ENCODE results near the gene ZNF641.

Gene ZNF641

DNA sequence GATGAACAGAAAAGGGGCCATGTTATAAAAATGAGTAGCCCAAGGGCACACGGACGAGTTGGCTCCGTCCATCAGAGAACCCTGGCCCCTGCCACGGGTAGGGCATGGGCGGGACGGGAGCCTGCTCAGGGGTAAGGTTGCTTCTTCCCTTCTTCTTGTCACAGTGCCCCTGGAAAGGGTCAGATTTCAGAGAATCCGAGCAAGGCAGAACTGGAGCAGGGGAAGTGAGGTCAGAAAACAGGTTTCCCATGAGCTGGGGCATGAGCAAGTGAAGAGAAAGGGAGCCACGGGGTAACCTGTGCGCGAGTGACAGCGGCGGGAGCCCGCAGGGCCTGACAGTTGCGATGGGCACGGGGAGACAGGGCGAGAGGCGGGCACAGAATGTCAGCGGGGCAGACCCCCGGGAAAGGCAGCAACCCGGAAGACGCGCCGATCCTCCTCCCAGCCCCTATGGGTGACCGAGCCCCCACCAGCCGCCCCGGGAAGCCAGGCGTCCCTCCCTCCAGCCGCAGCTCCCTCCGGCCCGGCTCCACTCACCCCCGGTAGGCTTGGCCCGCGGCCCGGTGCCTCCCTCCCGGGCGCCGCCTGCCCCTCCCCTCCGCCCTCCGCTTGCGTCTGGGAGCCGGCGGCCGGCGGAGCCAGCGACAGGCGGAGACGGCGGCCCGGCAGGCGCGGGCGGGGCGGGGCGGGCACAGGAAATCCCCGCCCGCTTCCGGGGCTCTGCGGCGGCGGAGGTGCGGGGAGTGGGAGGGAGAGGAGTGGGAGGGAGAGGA lies at the start of gene ZNF641:
ZNF641 (minus strand) TSS at position 671 of the 773 bp plus-strand sequence. CDS start 2,829 bp downstream, outside the sequence.
- peak; percentile 69 for DNase-seq (ENCODE audit: low read depth)

DNA sequence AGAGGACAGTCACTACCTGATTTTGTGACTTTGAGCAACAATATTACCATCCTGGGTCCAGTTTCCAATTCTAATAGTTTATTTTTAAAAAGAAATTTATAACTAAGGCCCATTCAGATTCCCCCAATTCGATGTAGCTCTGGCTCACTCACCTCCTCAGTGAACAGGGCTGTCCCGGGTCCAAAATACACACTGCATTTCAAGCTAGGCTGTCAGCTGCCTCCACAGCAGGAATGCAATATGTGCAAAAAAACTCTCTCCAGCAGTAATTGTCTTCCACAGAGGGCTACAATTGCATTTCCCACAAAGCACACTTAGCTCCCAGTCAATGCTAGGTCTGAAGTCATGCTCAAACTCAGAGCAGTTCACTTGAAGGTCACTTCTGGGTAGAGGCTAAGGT lies 39.3 kb upstream of the ZNF641 start:
- DNase-seq (ENCODE audit: low read depth): no peak

DNA sequence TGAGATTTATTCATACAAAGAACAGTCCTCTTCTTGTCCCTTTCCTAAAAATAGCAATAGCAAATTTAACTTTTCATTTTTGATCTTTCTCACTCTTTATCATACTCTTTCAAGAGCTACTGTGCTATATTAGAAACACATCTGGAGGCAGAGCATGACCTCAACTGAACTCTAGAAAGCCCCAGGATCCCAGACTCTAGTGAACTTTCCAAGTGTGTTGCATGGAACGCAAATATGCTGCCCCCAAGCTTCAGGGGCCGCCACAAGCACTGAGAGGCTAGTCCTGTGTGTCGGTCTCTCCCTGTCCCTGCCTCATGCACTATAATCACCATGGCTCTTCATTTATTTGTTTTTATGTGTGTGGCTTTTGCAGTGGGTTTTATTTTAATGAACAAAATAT lies 38.7 kb upstream of the ZNF641 start:
- DNase-seq (ENCODE audit: low read depth): no peak

DNA sequence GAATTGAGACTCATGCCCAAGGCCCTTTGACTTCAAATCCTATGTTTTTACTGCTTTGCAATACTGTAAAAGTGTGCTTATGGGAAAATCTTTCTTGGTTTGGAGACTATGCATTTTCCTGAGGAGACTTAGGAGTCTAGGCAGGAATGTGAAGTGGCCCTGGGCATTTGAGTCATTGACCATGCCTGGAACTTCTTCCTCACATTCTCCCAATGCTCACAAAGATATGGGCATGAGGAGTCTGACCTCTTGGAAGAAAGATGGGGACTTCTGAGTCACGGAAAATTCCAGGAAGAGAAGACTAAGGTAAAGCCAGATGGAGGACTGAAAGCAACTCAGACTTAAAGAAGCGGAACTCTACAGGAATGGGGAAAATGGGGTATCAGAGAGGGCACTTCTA lies 38.2 kb upstream of the ZNF641 start:
- DNase-seq (ENCODE audit: low read depth): no peak

DNA sequence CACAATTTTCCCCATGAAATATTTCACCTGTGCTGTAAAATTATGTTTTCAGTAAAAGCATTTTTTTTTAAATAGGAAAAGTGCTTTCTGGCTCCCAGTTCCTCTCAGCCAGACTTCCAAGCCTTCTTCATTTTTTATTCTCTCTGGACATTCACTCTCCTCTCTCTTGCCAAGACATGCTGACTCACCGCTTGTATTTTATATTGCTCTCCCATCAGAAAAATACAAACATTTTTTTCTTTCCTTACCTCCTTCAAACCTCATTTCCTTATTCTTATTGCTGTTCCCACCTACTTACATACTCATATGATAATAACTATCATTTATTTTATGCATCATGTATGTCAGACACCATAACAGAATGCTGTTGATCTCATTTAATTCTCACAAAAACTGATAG lies 37.7 kb upstream of the ZNF641 start:
- DNase-seq (ENCODE audit: low read depth): no peak

DNA sequence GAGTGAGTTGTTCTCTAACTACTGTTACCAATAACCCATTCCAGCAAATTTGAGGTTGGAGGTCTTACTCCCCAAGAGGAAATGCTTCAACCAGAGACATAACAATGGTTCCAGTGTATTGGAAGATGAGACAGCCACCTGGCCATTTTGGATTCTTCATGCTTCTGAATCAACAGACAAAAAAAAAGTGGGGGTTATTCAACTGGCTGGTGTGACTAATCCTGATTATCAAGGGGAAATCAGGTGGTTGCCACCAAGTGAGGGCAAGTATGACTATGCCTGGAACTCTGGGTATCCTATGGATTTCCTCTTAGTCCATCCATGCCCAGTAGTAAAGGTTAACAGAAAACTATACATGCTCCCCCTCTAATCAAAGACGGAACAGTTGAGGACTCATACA lies 29.9 kb upstream of the ZNF641 start:
- DNase-seq (ENCODE audit: low read depth): no peak

DNA sequence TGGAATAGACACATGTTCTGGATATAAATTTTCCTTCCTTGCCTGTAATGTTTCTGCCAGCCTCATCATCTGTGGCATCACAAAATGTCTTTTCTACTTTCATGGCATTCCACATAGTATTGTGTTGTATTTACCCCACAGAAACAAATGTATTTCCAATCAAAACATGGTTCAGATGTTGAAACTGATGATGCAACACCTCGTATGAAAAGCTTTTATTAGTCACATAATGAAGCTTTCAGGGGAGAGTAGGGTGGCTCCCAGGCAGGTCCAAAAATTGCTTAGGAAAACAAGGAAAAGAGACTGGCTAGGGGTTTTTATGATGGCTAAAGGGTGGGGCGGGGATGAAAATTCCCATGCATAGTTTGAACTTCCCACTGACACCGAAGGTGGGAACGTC lies 29.1 kb upstream of the ZNF641 start:
- no peak for DNase-seq (ENCODE audit: low read depth)

DNA sequence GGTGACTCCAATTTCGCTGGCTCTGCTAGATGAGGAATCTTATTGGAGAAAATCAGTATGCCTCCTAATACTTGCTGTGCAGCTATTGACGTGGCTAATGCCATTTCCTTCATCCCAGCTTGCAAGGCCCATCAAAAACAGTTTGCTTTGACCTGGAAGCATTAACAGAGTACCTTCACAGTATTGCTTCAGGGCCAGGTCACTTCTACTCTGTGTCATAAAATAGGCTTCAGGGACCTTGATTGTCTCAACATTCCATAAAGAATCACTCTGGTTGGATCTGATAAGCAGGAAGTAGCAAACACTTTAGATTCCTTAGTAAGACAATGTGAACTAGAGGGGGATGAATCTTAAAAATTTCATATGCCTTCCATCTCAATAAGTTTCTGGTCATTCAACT lies 26.9 kb upstream of the ZNF641 start:
- no peak for DNase-seq (ENCODE audit: low read depth)

DNA sequence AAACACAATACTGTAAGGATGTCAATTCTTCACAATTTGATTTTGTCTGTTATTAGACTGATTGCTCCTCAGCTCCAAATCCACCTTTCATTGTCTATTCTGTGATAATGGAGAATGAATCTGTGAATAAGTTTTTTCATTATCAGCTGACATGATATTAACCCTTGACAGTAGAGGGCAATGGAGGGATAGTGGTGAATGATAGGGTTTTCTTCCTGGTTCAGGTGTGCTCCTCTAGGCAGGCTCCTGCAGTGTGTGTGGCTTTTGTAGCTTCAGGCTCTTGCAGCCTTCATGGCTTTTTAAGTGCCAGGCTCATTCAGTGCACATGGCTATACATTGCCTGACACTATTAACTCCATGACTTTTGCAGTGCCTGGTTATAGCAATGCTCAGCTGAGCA lies 23.4 kb upstream of the ZNF641 start:
- DNase-seq (ENCODE audit: low read depth): no peak

DNA sequence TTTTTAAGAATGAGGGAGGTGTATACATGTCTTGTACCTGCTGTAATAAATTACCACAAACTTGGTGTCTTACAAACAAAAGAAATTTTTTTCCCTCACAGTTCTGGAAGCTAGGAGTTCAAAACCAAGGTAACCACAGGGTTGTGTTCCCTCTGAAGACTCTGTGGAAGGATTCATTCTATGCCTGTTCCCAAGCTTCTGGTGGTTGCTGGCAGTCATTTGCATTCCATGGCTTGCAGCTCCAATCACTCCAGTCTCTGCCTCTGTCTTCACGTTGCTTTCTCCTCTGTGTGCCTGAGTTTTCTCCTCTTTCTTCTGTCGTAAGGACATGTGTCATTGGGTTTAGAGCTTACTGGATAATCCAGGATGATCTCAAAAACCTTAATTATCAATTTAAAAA lies 15.4 kb upstream of the ZNF641 start:
- no peak for DNase-seq (ENCODE audit: low read depth)

DNA sequence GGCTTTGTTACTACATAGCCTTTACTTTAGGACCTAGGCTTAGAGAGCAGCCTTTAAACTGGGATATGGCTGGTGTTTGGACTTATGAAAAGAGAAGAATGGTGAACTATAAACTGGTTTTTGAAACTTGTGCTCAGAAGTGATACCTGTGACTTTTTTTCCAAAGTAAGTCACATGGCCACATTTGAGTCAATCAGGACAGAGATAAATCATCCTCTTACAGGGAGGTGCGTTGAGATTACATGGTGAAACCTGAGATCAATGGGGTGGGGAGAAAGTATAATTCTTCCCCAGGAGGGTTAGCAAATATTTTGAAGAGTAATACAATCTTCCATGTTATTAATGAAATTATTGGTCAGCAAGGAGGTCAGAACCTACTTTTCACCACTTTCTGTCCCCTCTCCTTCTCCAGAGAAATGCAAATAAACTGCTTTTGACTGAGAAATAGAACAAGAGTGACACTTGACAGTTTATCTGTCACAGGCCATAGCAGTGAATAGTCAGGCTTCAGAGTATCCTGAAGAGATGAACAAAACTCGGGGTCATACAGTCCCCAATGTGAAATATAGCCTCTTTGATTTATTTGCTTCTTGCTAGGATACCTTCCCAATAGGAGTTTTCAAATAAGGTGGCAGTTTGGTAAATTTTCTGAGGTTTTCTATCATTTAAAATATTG lies 11.1 kb upstream of the ZNF641 start:
- DNase-seq (ENCODE audit: low read depth): no peak

DNA sequence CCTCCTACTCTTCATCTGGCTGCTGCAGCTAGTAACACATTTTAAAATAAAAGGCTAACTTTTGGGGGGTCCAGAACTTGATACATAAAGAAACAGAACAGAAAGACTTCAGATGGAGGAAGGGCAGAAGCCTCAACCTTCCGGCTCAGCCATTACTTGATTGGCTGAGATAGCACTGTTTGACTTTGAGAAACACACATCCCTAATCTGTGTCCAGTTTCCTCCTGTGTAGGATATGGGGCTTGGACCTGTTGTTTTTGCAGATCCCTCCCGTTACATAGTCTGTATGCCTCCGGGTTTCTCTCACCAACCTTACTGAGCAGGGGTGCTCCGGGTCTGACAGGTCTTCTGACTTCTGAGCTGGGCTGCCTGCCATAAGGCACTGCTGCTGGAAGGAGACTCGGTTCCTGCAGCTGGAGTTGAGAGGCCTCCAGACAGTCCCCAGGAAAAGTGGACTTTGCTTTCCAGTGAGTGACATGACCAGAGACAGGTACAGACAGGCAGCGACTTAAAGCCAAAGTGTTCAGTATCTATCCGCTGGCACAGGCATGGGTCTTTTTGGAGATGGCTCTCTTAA lies 8.3 kb upstream of the ZNF641 start:
- DNase-seq (ENCODE audit: low read depth): no peak

DNA sequence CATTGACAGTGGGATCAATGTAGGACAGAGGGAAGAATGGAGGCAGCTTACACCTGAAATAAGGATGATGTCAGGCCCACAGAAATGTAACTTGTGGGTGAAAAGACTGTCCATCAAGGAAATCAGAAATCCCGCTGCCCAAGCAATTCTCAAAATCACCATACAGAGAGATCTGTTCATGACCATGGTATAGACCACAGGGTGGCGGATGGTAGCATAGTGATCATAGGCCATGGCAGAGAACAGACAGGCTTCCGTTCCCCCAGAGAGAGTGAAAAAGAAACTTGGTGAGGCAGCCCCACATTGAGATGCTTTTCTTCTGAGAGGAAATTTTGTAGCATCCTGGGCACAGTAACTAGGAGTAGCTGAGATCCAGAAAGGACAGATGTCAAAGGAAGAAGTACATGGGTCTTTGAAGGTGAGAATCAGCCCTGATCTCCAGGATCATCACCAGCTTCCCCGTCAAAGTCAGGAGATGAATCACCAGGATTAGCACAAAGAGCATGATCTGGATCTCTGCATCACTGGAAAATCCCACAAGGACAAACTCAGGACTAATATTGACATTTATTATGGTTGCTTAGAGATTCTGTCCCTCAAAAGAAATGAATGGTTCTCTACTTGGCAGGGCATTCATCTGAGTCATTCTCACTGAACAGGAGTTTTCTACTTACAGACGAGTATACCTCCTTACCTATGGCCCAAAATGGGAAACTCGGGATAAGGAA lies 5.5 kb upstream of the ZNF641 start:
- no peak for DNase-seq (ENCODE audit: low read depth)

DNA sequence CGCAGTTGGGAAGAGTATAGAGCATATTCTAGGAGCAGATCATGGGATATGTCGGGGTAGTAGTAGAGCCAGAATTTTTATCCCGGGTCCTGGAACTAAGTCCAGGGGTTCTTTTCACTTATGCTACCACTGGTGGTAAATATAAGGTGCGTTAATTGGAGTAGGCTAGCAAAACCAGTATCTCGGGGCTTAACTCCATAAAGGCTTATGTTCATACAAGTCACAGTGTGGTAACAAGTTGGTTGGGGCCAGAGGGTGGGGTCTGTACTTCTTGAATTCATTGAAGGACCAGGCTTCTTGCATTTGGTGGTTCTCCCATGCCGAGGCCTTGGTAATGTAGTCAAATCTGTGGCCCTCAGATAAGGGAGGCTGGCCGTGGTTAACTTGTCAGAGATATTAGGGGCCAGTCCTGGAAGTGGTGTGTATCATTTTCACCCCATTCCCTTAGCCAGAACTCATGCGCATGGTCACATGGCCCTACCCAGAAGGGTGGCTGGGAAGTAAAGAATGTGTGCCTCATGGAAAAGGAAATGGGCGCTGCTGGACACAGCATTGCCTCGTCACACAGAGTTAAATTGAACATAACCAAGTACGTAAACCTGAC lies 1.5 kb upstream of the ZNF641 start:
- no peak for DNase-seq (ENCODE audit: low read depth)

DNA sequence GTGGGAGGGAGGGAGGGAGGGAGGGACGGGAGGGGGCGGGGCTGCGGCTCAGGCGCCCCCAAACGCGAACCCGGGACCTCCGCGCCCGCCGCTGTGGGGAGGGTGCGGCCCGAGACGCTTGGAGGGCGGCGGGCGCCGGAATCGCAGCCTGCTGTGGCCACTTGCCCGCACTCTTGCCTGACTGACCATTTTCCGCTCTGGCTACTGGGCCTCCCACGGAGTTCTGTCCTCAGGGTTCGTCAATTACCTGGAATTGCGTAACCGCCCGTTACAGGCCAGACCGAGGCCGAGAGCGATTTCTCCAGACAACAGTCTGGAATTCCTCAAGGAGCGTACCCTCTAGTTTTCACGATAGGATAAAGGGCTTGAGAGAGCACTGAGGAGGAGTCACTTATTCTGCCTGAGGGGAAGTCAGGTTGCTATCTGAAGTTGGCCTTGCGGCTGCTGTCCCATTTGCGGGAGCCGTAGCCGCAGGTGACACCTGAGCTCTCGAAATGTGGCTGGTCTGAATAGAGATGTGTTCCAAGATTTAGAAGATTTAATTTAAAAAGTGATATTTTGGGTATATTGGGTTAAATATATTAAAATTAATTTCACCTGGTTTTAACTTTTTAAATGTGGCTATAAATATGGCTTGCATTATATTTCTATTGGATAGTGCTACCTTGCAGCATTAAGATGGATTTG lies 446 bp upstream of the ZNF641 start:
- DNase-seq (ENCODE audit: low read depth): no peak

DNA sequence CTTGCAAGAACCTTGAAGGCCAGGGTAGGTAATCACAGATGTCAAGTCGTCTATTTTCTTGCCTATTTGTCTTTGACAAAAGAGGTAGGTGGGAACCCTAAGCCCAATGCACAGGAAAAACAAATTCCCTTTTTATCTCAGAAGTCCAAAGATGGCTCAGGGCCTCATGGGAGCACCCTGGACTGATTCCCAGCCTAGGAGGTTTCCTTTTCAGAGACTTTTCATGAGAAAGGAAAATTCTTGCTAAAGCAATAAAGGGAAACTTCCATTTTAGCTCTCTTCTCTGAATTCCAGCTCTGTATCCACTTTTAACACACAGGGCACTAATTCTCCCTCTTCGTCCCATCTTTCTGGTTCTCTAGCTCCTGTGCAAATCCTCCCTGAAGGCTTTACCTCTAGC lies 1.2 kb downstream of the ZNF641 start:
- DNase-seq (ENCODE audit: low read depth): no peak

DNA sequence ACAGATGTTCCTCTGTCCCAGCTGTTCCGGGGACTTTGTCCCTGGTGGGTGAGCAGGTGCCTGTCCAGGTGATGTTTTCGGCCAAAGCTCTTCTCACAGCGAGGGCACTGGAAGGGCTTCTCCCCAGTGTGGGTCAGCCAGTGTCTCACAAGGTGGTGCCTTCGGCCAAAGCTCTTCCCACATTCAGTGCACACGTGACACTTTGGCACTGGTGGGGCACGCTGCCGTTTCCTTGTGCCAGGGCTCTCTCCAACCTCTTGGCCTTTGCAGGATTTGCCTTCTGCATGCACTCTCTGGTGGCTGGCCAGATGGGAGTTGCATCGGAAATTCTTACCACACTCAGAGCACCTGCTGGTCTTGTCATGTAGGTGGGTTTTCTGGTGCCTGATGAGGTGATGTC lies 7.7 kb downstream of the ZNF641 start:
- no peak for DNase-seq (ENCODE audit: low read depth)

DNA sequence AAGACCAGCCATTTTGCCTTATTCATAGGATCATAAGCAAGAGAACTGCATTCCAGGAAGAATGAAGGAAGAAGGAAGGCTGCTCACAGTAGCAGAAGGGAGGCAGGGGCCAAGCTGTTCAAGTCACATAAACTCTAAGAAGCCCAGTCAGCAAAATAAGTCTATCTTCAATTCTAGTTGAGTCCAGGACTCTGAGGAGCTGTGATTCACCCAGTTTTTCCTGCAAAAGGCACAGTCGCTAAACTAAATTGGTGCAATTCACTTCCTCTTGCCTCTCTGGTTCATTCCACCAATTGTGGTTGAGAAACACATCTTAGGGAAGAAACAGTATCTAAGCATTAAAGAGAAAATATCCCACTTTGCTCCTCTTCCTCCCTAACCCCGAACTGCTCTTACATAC lies 9.8 kb downstream of the ZNF641 start:
- DNase-seq (ENCODE audit: low read depth): no peak

DNA sequence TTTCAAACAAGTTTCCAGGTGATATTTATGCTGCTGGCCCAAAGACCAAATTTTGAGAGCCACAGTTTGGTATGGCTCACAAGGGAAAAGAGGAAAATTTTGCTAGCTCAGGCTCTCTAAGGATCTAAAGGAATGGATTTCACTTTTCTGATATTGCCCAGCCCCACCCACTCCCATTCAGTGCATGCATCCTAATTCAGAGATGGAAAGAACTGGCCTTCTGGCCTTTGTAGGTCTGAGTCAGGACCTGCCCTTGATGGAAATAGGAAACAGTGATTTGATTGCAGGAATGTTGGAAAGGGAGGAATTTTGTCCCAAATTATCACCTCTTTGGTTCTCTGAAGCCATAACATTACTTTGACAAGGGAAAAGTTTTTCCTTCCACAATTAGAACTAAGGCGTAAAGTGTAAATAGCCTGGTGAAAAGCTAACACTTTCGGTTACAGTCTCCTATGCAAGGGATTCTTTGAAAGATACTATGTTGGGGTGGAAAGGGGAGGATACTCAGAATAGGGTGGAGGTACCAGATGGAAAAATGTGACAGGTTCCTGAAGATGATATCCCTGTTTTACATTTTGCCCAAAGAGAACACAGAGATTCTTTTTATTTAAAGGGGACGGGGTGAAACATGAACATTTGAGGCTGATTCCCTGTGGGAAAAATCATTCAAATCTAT lies 11.1 kb downstream of the ZNF641 start:
- no peak for DNase-seq (ENCODE audit: low read depth)

DNA sequence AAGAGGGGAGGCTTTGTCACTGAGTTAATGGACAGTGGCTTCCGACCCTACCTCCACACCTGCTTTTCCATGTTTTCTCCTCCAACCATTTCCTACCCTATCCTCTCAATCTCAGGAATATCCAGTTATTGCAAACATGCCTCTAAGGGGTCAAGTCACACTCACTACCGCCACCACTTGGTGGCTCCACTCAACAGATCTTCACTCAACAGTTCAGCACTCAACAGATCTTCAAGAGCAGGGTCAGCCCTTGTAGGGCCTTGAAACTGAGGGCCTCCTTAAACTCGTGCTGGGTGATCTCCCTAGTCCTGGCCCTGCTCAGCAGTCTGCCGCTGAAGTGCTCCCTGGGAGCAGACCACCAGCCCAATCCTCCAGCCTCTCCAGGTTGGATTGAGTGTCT lies 14.2 kb downstream of the ZNF641 start:
- no peak for DNase-seq (ENCODE audit: low read depth)

DNA sequence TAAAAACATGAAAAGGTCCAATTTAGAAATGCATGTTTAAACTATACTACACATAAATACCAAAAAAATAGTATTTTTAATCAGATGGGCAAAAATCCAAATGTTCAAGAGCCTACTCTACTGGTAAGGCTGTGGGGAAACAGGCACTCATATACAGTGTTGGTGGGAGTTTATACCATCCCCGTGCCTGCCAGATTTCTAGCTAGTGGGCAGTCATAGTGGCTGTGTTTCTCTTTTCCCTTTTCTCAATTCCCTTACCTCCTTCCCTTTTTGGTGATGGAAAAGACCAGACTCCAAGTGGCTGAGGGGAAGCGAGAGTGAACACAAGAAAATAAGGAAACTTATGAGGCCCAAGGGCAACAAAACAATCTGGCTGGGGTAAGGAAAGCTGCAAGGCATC lies 14.7 kb downstream of the ZNF641 start:
- no peak for DNase-seq (ENCODE audit: low read depth)
